Sigmoid colon (tissue), 4 donors: ENCODE data around the gene PRR27.

ENCODE experiments used
- EP300 ChIP-seq, 4 donors: sonication (generic); formaldehyde crosslinking; IDR thresholded peaks; one replicate each; pipeline ENCODE4 v1.6.1; 2017; ENCODE audit warnings: antibody characterized with exemption in 4 of 4
- POLR2A ChIP-seq, 2 donors: fragments of 450-650 bp; IDR thresholded peaks; one replicate each; pipeline ENCODE4 v1.6.1; 2016; ENCODE audit warnings: antibody characterized with exemption in 2 of 2, mild to moderate bottlenecking in 2 of 2, moderate library complexity in 2 of 2
- POLR2AphosphoS5 ChIP-seq, 4 donors: sonication (generic); formaldehyde crosslinking; IDR thresholded peaks; one replicate each; pipeline ENCODE4 v1.6.1; 2017; ENCODE audit warnings: antibody characterized with exemption in 4 of 4
- TF ChIP-seq, protein P1 (sequence below), 4 experiments: fragments of 450-650 bp in 3 of 4; fragments of 200-600 bp in 1 of 4; IDR thresholded peaks; one replicate each; pipeline ENCODE4 v1.5.1; 2016 to 2019; ENCODE audit warnings: antibody characterized with exemption in 4 of 4, mild to moderate bottlenecking in 3 of 4, moderate library complexity in 2 of 4

DNA sequence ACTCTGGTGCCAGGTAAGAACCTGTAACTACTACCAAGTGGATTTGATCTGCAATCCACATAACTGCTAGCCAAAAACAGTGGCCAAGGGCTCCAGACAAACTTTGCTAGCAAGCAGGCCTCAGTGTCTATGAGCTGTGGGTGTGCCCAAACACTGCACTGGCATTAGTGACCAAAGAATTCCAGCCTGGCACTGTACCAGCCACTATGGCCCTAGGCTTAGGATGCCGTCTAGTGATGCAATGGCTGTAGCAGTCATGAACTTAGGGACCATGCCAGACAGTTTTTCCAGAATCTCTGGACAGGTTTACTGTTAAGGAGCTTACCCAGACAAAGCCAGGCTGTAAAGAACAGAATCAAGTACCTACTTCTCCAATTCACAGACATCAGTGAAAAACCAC is 33.7 kb upstream of the PRR27 start:
- TF ChIP-seq, protein P1, sequence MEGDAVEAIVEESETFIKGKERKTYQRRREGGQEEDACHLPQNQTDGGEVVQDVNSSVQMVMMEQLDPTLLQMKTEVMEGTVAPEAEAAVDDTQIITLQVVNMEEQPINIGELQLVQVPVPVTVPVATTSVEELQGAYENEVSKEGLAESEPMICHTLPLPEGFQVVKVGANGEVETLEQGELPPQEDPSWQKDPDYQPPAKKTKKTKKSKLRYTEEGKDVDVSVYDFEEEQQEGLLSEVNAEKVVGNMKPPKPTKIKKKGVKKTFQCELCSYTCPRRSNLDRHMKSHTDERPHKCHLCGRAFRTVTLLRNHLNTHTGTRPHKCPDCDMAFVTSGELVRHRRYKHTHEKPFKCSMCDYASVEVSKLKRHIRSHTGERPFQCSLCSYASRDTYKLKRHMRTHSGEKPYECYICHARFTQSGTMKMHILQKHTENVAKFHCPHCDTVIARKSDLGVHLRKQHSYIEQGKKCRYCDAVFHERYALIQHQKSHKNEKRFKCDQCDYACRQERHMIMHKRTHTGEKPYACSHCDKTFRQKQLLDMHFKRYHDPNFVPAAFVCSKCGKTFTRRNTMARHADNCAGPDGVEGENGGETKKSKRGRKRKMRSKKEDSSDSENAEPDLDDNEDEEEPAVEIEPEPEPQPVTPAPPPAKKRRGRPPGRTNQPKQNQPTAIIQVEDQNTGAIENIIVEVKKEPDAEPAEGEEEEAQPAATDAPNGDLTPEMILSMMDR (IDR thresholded peaks at IDR 0.05) = no peak
- no peak for TF ChIP-seq POLR2AphosphoS5 (IDR thresholded peaks at IDR 0.05)
- TF ChIP-seq POLR2A (IDR thresholded peaks at IDR 0.05) = no peak
- TF ChIP-seq EP300 (IDR thresholded peaks at IDR 0.05) = no peak
